ENCODE measurements around the gene CFAP221.

DNA sequence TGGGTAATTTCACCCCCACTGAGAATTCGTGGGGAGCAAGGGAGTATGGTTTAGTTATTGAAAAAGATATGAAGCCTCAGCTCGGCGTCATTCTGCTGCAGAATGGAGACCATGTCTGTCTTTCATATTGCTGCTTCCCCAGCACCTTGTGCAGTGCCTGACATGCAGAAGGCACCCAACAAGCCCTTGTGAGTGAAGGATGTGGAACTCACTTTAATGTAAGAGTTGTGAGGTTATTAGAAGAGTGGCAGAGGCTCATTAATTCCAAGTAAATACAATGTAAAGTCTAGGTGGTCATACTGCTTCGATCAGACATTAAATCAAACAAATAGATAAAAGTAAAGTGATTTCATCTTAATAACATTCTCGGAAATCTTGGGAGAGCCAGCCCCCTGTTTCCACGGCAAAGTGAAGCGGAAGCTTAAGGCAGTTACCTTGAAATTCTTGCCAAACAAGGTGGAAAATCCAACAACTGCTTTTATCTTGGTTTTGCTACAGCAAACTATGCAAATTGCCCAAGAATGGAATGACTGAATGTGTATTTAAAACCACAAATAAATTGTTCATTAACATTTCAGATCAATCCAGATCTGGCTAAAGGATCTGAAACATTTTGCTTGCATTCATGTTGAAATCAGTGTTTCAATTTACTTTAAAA, 9.6 kb downstream of the CFAP221 start:
- TF ChIP-seq, protein P1, sequence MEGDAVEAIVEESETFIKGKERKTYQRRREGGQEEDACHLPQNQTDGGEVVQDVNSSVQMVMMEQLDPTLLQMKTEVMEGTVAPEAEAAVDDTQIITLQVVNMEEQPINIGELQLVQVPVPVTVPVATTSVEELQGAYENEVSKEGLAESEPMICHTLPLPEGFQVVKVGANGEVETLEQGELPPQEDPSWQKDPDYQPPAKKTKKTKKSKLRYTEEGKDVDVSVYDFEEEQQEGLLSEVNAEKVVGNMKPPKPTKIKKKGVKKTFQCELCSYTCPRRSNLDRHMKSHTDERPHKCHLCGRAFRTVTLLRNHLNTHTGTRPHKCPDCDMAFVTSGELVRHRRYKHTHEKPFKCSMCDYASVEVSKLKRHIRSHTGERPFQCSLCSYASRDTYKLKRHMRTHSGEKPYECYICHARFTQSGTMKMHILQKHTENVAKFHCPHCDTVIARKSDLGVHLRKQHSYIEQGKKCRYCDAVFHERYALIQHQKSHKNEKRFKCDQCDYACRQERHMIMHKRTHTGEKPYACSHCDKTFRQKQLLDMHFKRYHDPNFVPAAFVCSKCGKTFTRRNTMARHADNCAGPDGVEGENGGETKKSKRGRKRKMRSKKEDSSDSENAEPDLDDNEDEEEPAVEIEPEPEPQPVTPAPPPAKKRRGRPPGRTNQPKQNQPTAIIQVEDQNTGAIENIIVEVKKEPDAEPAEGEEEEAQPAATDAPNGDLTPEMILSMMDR (IDR thresholded peaks at IDR 0.05; ENCODE audit: low read length), result no peak
- no peak for TF ChIP-seq EZH2 (optimal IDR thresholded peaks at IDR 0.05; ENCODE audit: low read depth, low read length)
